Measurements from ENCODE around the gene RING1. TPM values are rescaled to one million over a fixed set of nuclear protein-coding genes. Genes with fewer than 3 reads are reported as not detected.

The RING1 gene
- total RNA-seq, 2 experiments from 2014 or later = 27.1 to 28.6 TPM

- no peaks in the 10 kb centered on the region for H3K9me3 Mint-ChIP-seq
- H3K27ac Mint-ChIP-seq = no peak overlapping the region
- ChIA-PET POLR2A (no interaction called here), CTCF (interaction anchor here (0.7 kb wide), 1 partner anchor 56 kb away, joined by 3 read pairs; no protein-coding TSS in a partner anchor)
- ATAC-seq (ENCODE audit: poor library complexity) (no peak), DNase-seq (no peak)
- H3K27me3 Mint-ChIP-seq = no peaks in the 10 kb centered on the region
- H3K36me3 ChIP-seq (ENCODE audit: insufficient read depth, low read length) = peaks cover 20% of the 10 kb centered on the region
- peaks cover 30% of the 10 kb centered on the region for H3K36me3 Mint-ChIP-seq (ENCODE audit: low read depth)
- H3K4me1 ChIP-seq (ENCODE audit: insufficient read depth, low read length) = peaks cover 32% of the 10 kb centered on the region
- no peak for TF ChIP-seq CTCF (IDR thresholded peaks at IDR 0.05)
- intact Hi-C loops (cut with DNase I, micrococcal nuclease) = no loop called here
- H3K27ac ChIP-seq (ENCODE audit: low read depth in 1 of 2, low read length in 2 of 2) = no peak overlapping the region
- peaks cover 37% of the 10 kb centered on the region for H3K4me1 Mint-ChIP-seq (ENCODE audit: low read depth)
- no peak overlapping the region for H3K4me3 Mint-ChIP-seq
- H3K4me3 ChIP-seq (ENCODE audit: low read length) = no peak overlapping the region
- H3K9me3 ChIP-seq (ENCODE audit: control insufficient read depth in 1 of 2, insufficient read depth in 1 of 2, low read length in 2 of 2) = no peaks in the 10 kb centered on the region
- no peaks in the 10 kb centered on the region for H3K27me3 ChIP-seq (ENCODE audit: control insufficient read depth in 1 of 2, insufficient read depth in 2 of 2, low read length in 2 of 2)
These were observed 44.5 kb downstream of the RING1 start for GRCh38 chr6:33252759-33253158.

DNA sequence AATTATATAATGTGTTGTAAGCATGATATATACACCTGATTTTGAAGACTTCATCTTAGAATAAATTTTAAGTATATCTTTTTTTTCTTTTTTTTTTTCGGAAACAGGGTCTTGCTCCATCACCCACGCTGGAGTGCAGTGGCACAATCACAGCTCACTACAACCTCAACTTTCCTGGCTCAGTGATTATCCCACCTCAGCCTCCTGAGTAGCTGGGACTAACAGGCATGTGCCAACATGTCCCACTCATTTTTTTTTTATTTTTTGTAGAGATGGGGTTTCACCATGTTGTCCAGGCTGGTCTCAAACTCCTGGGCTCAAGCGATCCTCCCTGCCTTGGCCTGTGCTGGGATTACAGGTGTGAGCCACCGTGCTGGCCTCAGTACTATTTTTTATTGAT, 46.3 kb downstream of the RING1 start:
- no peaks in the 10 kb centered on the region for H3K27me3 Mint-ChIP-seq
- H3K36me3 ChIP-seq (ENCODE audit: insufficient read depth, low read length) = peaks cover 24% of the 10 kb centered on the region
- ATAC-seq (ENCODE audit: poor library complexity) (no peak), DNase-seq (no peak)
- intact Hi-C loops (cut with DNase I, micrococcal nuclease) = no loop called here
- H3K27ac Mint-ChIP-seq = no peak overlapping the region
- H3K36me3 Mint-ChIP-seq (ENCODE audit: low read depth) = peaks cover 38% of the 10 kb centered on the region
- no peak overlapping the region for H3K4me3 ChIP-seq (ENCODE audit: low read length)
- H3K27me3 ChIP-seq (ENCODE audit: control insufficient read depth in 1 of 2, insufficient read depth in 2 of 2, low read length in 2 of 2) = no peaks in the 10 kb centered on the region
- H3K4me3 Mint-ChIP-seq = no peak overlapping the region
- peaks cover 17% of the 10 kb centered on the region for H3K4me1 ChIP-seq (ENCODE audit: insufficient read depth, low read length)
- no peaks in the 10 kb centered on the region for H3K9me3 Mint-ChIP-seq
- POLR2A ChIA-PET = no interaction called here
- TF ChIP-seq CTCF (IDR thresholded peaks at IDR 0.05) = no peak
- CTCF ChIA-PET = no interaction called here
- H3K27ac ChIP-seq (ENCODE audit: low read depth in 1 of 2, low read length in 2 of 2) = no peak overlapping the region
- no peaks in the 10 kb centered on the region for H3K9me3 ChIP-seq (ENCODE audit: control insufficient read depth in 1 of 2, insufficient read depth in 1 of 2, low read length in 2 of 2)
- peaks cover 19% of the 10 kb centered on the region for H3K4me1 Mint-ChIP-seq (ENCODE audit: low read depth)

GRCh38 chr6:33259032-33259431, 50.7 kb downstream of the RING1 start:
- no peak overlapping the region for H3K27ac Mint-ChIP-seq
- Histone ChIP-seq H3K4me1 (ENCODE audit: insufficient read depth, low read length) (no peaks in the 10 kb centered on the region), H3K9me3 (ENCODE audit: control insufficient read depth in 1 of 2, insufficient read depth in 1 of 2, low read length in 2 of 2) (no peaks in the 10 kb centered on the region), H3K27me3 (ENCODE audit: control insufficient read depth in 1 of 2, insufficient read depth in 2 of 2, low read length in 2 of 2) (no peaks in the 10 kb centered on the region), H3K4me3 (ENCODE audit: low read length) (no peak overlapping the region), H3K27ac (ENCODE audit: low read depth in 1 of 2, low read length in 2 of 2) (no peak overlapping the region), H3K36me3 (ENCODE audit: insufficient read depth, low read length) (peaks cover 47% of the 10 kb centered on the region)
- ATAC-seq (ENCODE audit: poor library complexity) (no peak), DNase-seq (no peak)
- POLR2A ChIA-PET = no interaction called here
- CTCF ChIA-PET = interaction anchor here (1.2 kb wide), 1 partner anchor 11 kb away, joined by 3 read pairs; no protein-coding TSS in a partner anchor
- no peaks in the 10 kb centered on the region for H3K9me3 Mint-ChIP-seq
- TF ChIP-seq CTCF (IDR thresholded peaks at IDR 0.05) = no peak
- H3K27me3 Mint-ChIP-seq = no peaks in the 10 kb centered on the region
- H3K4me3 Mint-ChIP-seq = no peak overlapping the region
- H3K36me3 Mint-ChIP-seq (ENCODE audit: low read depth) = peaks cover 60% of the 10 kb centered on the region
- intact Hi-C loops (cut with DNase I, micrococcal nuclease) = no loop called here
- H3K4me1 Mint-ChIP-seq (ENCODE audit: low read depth) = no peaks in the 10 kb centered on the region

Small RNAs within 50 kb of the gene (microRNA-seq; reads per million reads assigned to microRNA genes)
- gene MIR219A1 (ENCODE audit: borderline microRNAs expressed, borderline replicate concordance) = 1.6 reads per million

Other genes starting within 250 kb of the RING1 start
- 100 to 1,000 TPM; 340 to 378 TPM for gene BRD2, start 239.9 kb upstream of the RING1 start, total RNA-seq
- gene HLA-DOA, start 198.9 kb upstream of the RING1 start, total RNA-seq = 1 to 10 TPM; 5.9 to 6.1 TPM
- gene HLA-DPA1, start 134.9 kb upstream of the RING1 start, total RNA-seq = 10 to 100 TPM; 19.4 to 19.9 TPM
- gene HLA-DPB1, start 132.5 kb upstream of the RING1 start, total RNA-seq = 10 to 100 TPM; 29.0 to 31.7 TPM
- gene COL11A2, start 16.0 kb upstream of the RING1 start, total RNA-seq = 1 to 10 TPM; 2.8 to 3.0 TPM
- gene RXRB, start 7.8 kb upstream of the RING1 start, total RNA-seq = 10 to 100 TPM; 42.9 to 45.0 TPM
- 1 to 10 TPM; 8.6 to 9.6 TPM for gene SLC39A7, start 7.6 kb upstream of the RING1 start, total RNA-seq
- gene HSD17B8, start 3.8 kb upstream of the RING1 start, total RNA-seq = 10 to 100 TPM in 1 of 2 experiments, 1 to 10 TPM in 1; 8.6 to 10.5 TPM
- gene VPS52, start 63.4 kb downstream of the RING1 start, total RNA-seq = 10 to 100 TPM; 67.9 TPM
- gene RPS18, start 63.6 kb downstream of the RING1 start, total RNA-seq = 1,000 to 10,000 TPM; 5,159 to 5,309 TPM
- gene B3GALT4, start 68.6 kb downstream of the RING1 start, total RNA-seq = 10 to 100 TPM; 11.1 to 12.7 TPM
- gene WDR46, start 80.7 kb downstream of the RING1 start, total RNA-seq = 10 to 100 TPM; 13.6 to 15.8 TPM
- gene PFDN6, start 81.1 kb downstream of the RING1 start, total RNA-seq = 10 to 100 TPM in 1 of 2 experiments, 1 to 10 TPM in 1; 9.7 to 11.7 TPM
- gene RGL2, start 90.4 kb downstream of the RING1 start, total RNA-seq = 10 to 100 TPM; 39.2 to 39.4 TPM
- 100 to 1,000 TPM; 203 to 206 TPM for gene TAPBP, start 105.6 kb downstream of the RING1 start, total RNA-seq
- 10 to 100 TPM; 11.6 to 13.6 TPM for gene ZBTB22, start 109.2 kb downstream of the RING1 start, total RNA-seq
- 10 to 100 TPM; 24.2 to 24.7 TPM for gene DAXX, start 114.5 kb downstream of the RING1 start, total RNA-seq
- gene KIFC1, start 183.3 kb downstream of the RING1 start, total RNA-seq = 1 to 10 TPM; 1.2 to 1.6 TPM
- 100 to 1,000 TPM; 545 to 557 TPM for gene PHF1, start 202.5 kb downstream of the RING1 start, total RNA-seq
- gene CUTA, start 209.6 kb downstream of the RING1 start, total RNA-seq = 100 to 1,000 TPM; 176 to 185 TPM
- 10 to 100 TPM; 62.4 to 63.8 TPM for gene SYNGAP1, start 211.6 kb downstream of the RING1 start, total RNA-seq
- gene ZBTB9, start 246.1 kb downstream of the RING1 start, total RNA-seq = 1 to 10 TPM; 5.5 to 5.7 TPM